ENCODE results near the gene TANGO2.
A peak's percentile ranks its signal among the peaks of the same experiment; 100 is the strongest.

Gene TANGO2

GRCh38 chr22:20096574-20097420 lies 75.9 kb downstream of the TANGO2 start:
- DNase-seq (ENCODE audit: extremely low read depth in 1 of 2, low read depth in 1 of 2) = no peak

- no peak for DNase-seq (ENCODE audit: extremely low read depth in 1 of 2, low read depth in 1 of 2)
Measured at GRCh38 chr22:20099099-20099711, 78.3 kb downstream of the TANGO2 start.

- DNase-seq (ENCODE audit: extremely low read depth in 1 of 2, low read depth in 1 of 2) = no peak
Measured at GRCh38 chr22:20101638-20102037, 80.7 kb downstream of the TANGO2 start.

- DNase-seq (ENCODE audit: extremely low read depth in 1 of 2, low read depth in 1 of 2) = no peak
Measured at GRCh38 chr22:20102203-20102780, 81.4 kb downstream of the TANGO2 start.

GRCh38 chr22:20105456-20106204 lies 84.7 kb downstream of the TANGO2 start:
- no peak for DNase-seq (ENCODE audit: extremely low read depth in 1 of 2, low read depth in 1 of 2)

- no peak for DNase-seq (ENCODE audit: extremely low read depth in 1 of 2, low read depth in 1 of 2)
Measured at GRCh38 chr22:20106205-20106848, 85.4 kb downstream of the TANGO2 start.

GRCh38 chr22:20106849-20107237 lies 85.9 kb downstream of the TANGO2 start:
- DNase-seq (ENCODE audit: extremely low read depth in 1 of 2, low read depth in 1 of 2) = no peak

- no peak for DNase-seq (ENCODE audit: extremely low read depth in 1 of 2, low read depth in 1 of 2)
Measured at GRCh38 chr22:20107471-20107901, 86.6 kb downstream of the TANGO2 start.

- DNase-seq (ENCODE audit: extremely low read depth in 1 of 2, low read depth in 1 of 2) = no peak
Measured at GRCh38 chr22:20107951-20108756, 87.2 kb downstream of the TANGO2 start.

GRCh38 chr22:20108757-20109230 lies 87.9 kb downstream of the TANGO2 start:
- no peak for DNase-seq (ENCODE audit: extremely low read depth in 1 of 2, low read depth in 1 of 2)

- no peak for DNase-seq (ENCODE audit: extremely low read depth in 1 of 2, low read depth in 1 of 2)
Measured at GRCh38 chr22:20109411-20110358, 88.8 kb downstream of the TANGO2 start.

GRCh38 chr22:20110359-20110985 lies 89.6 kb downstream of the TANGO2 start:
- DNase-seq (ENCODE audit: extremely low read depth in 1 of 2, low read depth in 1 of 2) = no peak

GRCh38 chr22:20111045-20111688 lies 90.3 kb downstream of the TANGO2 start:
- peak in 1 of 2 donors; percentile 41 for DNase-seq (ENCODE audit: extremely low read depth in 1 of 2, low read depth in 1 of 2)

- no peak for DNase-seq (ENCODE audit: extremely low read depth in 1 of 2, low read depth in 1 of 2)
Measured at GRCh38 chr22:20111689-20112622, 91.0 kb downstream of the TANGO2 start.

- DNase-seq (ENCODE audit: extremely low read depth in 1 of 2, low read depth in 1 of 2) = no peak
Measured at GRCh38 chr22:20112623-20113511, 92.0 kb downstream of the TANGO2 start.
